ENCODE measurements around the gene KLF15.

KLF15 gene

DNA sequence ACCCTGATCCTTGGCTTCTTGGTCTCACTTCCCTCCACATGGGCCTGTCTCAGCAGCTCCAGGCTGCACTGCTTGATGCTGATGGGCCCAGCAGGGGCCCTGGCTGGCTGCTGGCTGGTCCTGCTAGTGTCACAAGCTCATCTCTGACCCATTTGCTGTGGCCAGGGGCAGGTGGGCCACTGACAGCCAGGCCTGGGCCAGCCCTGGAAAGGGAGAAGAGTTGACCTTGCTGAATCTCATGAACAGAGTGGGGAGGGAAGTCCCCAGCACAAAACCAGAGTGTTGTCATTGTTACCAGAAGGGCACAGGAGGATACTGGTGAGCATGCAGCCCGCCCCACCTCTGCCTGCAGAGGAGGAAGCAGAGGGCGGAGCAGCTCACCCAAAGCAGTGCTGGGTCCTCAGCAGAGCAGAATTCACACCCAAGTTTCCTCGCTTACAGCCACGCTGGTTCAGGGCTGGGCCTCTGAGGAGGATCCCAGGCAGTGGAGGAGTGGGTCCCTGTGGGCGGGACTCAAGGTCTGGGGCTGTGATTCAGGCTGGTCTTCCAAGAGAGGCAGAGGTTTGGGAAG is 7.6 kb upstream of the KLF15 start:
- TF ChIP-seq, protein P1, sequence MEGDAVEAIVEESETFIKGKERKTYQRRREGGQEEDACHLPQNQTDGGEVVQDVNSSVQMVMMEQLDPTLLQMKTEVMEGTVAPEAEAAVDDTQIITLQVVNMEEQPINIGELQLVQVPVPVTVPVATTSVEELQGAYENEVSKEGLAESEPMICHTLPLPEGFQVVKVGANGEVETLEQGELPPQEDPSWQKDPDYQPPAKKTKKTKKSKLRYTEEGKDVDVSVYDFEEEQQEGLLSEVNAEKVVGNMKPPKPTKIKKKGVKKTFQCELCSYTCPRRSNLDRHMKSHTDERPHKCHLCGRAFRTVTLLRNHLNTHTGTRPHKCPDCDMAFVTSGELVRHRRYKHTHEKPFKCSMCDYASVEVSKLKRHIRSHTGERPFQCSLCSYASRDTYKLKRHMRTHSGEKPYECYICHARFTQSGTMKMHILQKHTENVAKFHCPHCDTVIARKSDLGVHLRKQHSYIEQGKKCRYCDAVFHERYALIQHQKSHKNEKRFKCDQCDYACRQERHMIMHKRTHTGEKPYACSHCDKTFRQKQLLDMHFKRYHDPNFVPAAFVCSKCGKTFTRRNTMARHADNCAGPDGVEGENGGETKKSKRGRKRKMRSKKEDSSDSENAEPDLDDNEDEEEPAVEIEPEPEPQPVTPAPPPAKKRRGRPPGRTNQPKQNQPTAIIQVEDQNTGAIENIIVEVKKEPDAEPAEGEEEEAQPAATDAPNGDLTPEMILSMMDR (IDR thresholded peaks at IDR 0.05; ENCODE audit: control extremely low read depth, extremely low read depth, low read depth, missing control alignments), result no peak
- POLR2A ChIA-PET, result no interaction called here
- CTCF ChIA-PET, result interaction anchor here (1.7 kb wide), 1 partner anchor 16 kb away, joined by 4 read pairs; no protein-coding TSS in a partner anchor
- no peak for DNase-seq (ENCODE audit: extremely low spot score)

DNA sequence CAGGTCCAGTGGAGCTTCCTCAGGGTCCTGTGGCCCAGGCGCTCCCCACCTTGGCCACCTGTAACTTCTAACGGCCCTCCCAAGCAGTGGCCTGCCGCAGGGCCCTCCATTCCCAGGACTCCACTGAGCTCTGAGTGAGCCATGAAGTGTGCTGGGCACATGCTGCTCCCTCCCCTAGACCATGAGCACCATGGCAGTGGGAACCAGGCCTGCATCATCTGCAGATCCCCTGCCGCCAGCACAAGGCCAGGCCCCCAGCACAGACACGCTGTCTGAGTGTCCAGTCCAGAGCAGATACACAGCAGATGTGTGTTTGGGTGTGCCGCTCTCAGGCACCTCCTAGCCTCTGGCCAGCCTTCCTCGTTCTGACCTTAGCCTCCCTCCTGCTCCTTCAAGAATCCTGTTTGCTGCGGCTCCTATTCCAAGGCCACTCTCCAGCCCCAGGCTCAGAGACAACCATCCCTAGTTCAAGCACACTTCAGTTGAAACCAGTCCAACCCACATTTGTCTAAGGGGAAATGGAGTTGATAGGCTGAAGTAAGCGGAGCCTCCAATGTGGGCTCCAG is 7.0 kb upstream of the KLF15 start:
- CTCF ChIA-PET, result interaction anchor here (1.0 to 1.7 kb wide), 2 partner anchors 17 to 53 kb away, joined by 3 to 4 read pairs; no protein-coding TSS in a partner anchor
- TF ChIP-seq, protein P1 (IDR thresholded peaks at IDR 0.05; ENCODE audit: control extremely low read depth, extremely low read depth, low read depth, missing control alignments), result no peak
- no peak for DNase-seq (ENCODE audit: extremely low spot score)
- POLR2A ChIA-PET, result no interaction called here

DNA sequence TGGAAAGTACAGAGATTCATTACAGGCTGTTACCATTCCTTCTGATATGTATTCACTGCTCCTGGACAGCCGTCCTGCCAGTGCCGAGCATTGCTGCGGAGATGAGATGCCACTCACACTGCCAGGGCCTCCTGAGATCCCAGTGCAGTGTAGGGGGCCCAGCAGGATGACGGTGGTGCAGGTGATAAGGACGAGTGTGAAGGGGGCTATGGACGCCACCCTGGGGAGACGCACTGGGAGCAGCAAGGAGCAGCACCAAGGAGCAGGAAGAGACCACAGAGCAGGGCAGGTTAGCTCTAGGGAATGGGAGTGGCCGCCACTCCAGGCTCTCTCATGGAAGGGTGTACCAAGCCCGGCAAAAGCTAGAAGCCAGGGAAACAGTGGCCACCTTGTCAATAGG is 4.0 kb upstream of the KLF15 start:
- CTCF ChIA-PET, result interaction anchor here (1.4 kb wide), 1 partner anchor 18 kb away, joined by 3 read pairs; no protein-coding TSS in a partner anchor
- DNase-seq (ENCODE audit: extremely low spot score), result no peak
- TF ChIP-seq, protein P1 (IDR thresholded peaks at IDR 0.05; ENCODE audit: control extremely low read depth, extremely low read depth, low read depth, missing control alignments), result no peak
- POLR2A ChIA-PET, result no interaction called here

DNA sequence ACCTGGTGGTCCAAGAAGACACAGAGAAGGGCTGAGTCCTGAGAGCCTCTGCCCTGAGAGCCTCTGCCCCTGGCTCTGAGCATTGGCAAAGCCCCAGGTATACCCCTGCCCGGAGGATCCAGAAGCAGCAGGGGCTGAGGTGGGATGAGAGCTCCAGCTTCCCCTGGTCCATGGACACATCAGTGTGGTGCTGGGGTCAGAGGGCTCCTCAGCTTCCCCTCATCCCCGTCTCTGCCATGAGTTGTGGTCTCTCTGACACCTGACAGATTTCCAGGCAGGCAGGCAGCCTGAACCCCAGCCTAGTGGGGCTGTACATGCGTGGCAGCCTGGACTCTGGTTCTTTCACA is 3.5 kb upstream of the KLF15 start:
- CTCF ChIA-PET, result no interaction called here
- TF ChIP-seq, protein P1 (IDR thresholded peaks at IDR 0.05; ENCODE audit: control extremely low read depth, extremely low read depth, low read depth, missing control alignments), result no peak
- no peak for DNase-seq (ENCODE audit: extremely low spot score)
- POLR2A ChIA-PET, result no interaction called here

DNA sequence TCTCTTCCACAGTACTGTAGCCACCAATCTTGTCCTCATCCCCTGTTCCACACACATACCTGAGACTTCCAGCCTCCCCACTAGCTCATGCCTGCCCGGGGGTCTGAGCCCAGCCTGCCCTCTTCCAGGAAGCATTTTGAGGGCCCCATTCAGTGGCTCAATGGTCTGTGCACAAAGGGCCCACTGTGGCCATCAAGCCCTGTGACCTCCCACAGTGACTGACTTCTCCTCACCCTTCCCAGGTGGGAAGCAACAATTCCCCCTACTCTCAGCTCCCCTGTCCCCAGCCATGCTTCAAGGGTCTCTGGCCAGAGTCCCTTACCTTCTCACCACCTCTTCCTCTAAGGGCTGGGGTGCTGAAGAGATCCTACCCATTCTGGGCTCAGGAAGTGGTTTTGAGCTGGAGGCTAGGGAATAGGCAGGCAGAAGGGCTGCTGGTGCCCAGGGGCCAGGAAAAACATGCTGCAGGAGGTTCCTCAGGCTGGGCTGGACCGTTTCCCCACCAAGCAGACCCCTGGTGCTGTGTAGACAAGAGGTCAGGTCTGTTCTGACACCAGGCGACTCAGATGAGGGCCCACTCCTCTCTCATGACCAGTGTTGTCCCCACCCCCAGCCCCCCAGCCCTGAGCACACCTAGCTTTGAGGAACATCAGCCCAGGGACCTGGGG is 3.0 kb upstream of the KLF15 start:
- TF ChIP-seq, protein P1 (IDR thresholded peaks at IDR 0.05; ENCODE audit: control extremely low read depth, extremely low read depth, low read depth, missing control alignments), result no peak
- DNase-seq (ENCODE audit: extremely low spot score), result no peak

DNA sequence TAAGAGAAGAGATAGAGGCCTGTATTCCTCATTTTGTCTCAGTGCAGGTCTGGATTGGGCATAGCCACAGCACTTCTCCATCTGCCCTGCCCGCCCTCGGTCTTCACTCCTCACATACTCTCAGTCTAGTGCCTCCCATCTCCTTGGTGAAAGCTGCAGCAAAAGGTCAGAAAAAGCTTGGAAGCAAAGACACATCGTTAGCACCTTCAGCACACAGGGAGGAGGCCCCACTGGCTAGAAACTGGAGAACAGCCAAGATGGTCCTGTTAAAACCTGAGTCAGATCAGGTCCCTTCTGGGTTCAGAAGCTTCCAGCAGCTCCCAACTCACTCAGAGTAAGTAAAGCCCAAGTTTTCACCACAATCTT is 1.6 kb upstream of the KLF15 start:
- TF ChIP-seq, protein P1 (IDR thresholded peaks at IDR 0.05; ENCODE audit: control extremely low read depth, extremely low read depth, low read depth, missing control alignments), result no peak
- POLR2A ChIA-PET, result no interaction called here
- no peak for DNase-seq (ENCODE audit: extremely low spot score)
- CTCF ChIA-PET, result no interaction called here

More for the DNA sequence above, 3.0 kb upstream of the KLF15 start:
- CTCF ChIA-PET, result interaction anchor here (0.9 to 1.0 kb wide), 2 partner anchors 11 to 13 kb away, joined by 3 read pairs; no protein-coding TSS in a partner anchor
- POLR2A ChIA-PET, result no interaction called here

All from GM10248 (cell line).